Left colon (tissue), 2 donors: ENCODE data around the gene GRAMD2A. TPM values are rescaled to one million over a fixed set of nuclear protein-coding genes. Genes with fewer than 3 reads are reported as not detected.
A peak's percentile ranks its signal among the peaks of the same experiment; 100 is the strongest.

Experiments
- ATAC-seq: fragments of 200-7000 bp; cut with Tn5 transposase; one replicate; pipeline ENCODE4 v1.9.1; 2020; ENCODE audit warnings: mild to moderate bottlenecking, moderate library complexity
- DNase-seq, 2 donors: peaks; one replicate each; pipeline ENCODE4 v3.0.0-alpha.2; 2020
- intact Hi-C, 2 donors: fragments of 100-400 bp; cut with DNase I in 1 of 2; cut with micrococcal nuclease in 1 of 2; formaldehyde crosslinking; loops; one replicate each; pipeline versions ENCODE4 v1.11.2 to v1.14.0; 2022; cut with DNase I, micrococcal nuclease
- long read RNA-seq: library from polyadenylated mRNA; unstranded; transcript quantifications from one replicate; pipeline ENCODE4 v2.0.0, GENCODE V29; 2021
- total RNA-seq, 2 donors: library from RNA; stranded (reverse); fragmentation: NEBNext Ultra II Directional; extraction: Animal tissue kit (Norgen Biotek cat#: 25700); gene quantifications; one replicate each; pipeline ENCODE4 v1.2.1, GENCODE V29; 2021
- donor health status: DM: no; HTN: no; CAD: no.
- donor health status: DM: yes; HTN: yes; CAD: no.

The GRAMD2A gene
- total RNA-seq: 1 to 10 TPM; 1.0 to 6.3 TPM
- long read RNA-seq, partial matches to known transcripts: 4 of 6 reads
- long read RNA-seq, other reads (novel, unspliced or antisense): 2 of 6 reads

GRCh38 chr15:72197460-72198355 lies at the start of gene GRAMD2A:
GRAMD2A (minus strand) TSS chr15:72197787.
- intact Hi-C loops: loop anchor here in 1 of 2 donors (10.0 kb wide), 1 partner anchor 77 kb away; the partner anchor contains the start of gene PARP6
- no peak for DNase-seq
- peak; percentile 61 for ATAC-seq

- intact Hi-C loops: no loop called here
- DNase-seq (no peak), ATAC-seq (no peak)
Observed at GRCh38 chr15:72242775-72243370, 45.3 kb upstream of the GRAMD2A start.

GRCh38 chr15:72239652-72240051 lies 42.1 kb upstream of the GRAMD2A start:
- DNase-seq (no peak), ATAC-seq (no peak)
- intact Hi-C loops: no loop called here

GRCh38 chr15:72238586-72238985 lies 41.0 kb upstream of the GRAMD2A start:
- ATAC-seq (no peak), DNase-seq (no peak)
- intact Hi-C loops: no loop called here

GRCh38 chr15:72237853-72238224 lies 40.3 kb upstream of the GRAMD2A start:
- ATAC-seq (no peak), DNase-seq (no peak)
- intact Hi-C loops: no loop called here

- intact Hi-C loops: no loop called here
- peak in 1 of 2 donors; percentile 68 for DNase-seq
- peak; percentile 70 for ATAC-seq
Observed at GRCh38 chr15:72237029-72237852, 39.7 kb upstream of the GRAMD2A start.

GRCh38 chr15:72236381-72237003 lies 38.9 kb upstream of the GRAMD2A start:
- DNase-seq (no peak), ATAC-seq (no peak)
- intact Hi-C loops: no loop called here

GRCh38 chr15:72235298-72235697 lies 37.7 kb upstream of the GRAMD2A start:
- ATAC-seq (no peak), DNase-seq (no peak)
- intact Hi-C loops: no loop called here

- no peak for ATAC-seq
- intact Hi-C loops: no loop called here
- no peak for DNase-seq
Observed at GRCh38 chr15:72233769-72234168, 36.2 kb upstream of the GRAMD2A start.

- intact Hi-C loops: no loop called here
- ATAC-seq: peak; percentile 46
- DNase-seq: peak; percentile 50 to 77
Observed at GRCh38 chr15:72231833-72232478, 34.4 kb upstream of the GRAMD2A start.

GRCh38 chr15:72231066-72231832 lies 33.7 kb upstream of the GRAMD2A start, which contains the start of gene PKM:
PKM (minus strand) TSS chr15:72231190; CDS start chr15:72219097, 12,093 bp downstream.
- DNase-seq (peak; percentile 98 to 99), ATAC-seq (peak; percentile 82)
- intact Hi-C loops: no loop called here

- intact Hi-C loops: no loop called here
- DNase-seq: peak; percentile 90 to 94
- peak; percentile 53 for ATAC-seq
Observed at GRCh38 chr15:72230197-72231065, 32.8 kb upstream of the GRAMD2A start.

GRCh38 chr15:72229947-72230196 lies 32.3 kb upstream of the GRAMD2A start:
- ATAC-seq: peak; percentile 16
- DNase-seq: no peak
- intact Hi-C loops: no loop called here

GRCh38 chr15:72229076-72229946 lies 31.7 kb upstream of the GRAMD2A start:
- ATAC-seq (no peak), DNase-seq (peak in 1 of 2 donors; percentile 46)
- intact Hi-C loops: no loop called here

- ATAC-seq: no peak
- intact Hi-C loops: no loop called here
- DNase-seq: no peak
Observed at GRCh38 chr15:72227720-72228119, 30.1 kb upstream of the GRAMD2A start.

GRCh38 chr15:72227192-72227586 lies 29.6 kb upstream of the GRAMD2A start:
- ATAC-seq: no peak
- intact Hi-C loops: no loop called here
- no peak for DNase-seq
